ENCODE measurements around the gene RNF144A. TPM values are rescaled to one million over a fixed set of nuclear protein-coding genes. Genes with fewer than 3 reads are reported as not detected.

Gene RNF144A
- total and polyA plus RNA-seq, 11 donors = 3.5 to 27.2 (median 11.9) TPM

DNA sequence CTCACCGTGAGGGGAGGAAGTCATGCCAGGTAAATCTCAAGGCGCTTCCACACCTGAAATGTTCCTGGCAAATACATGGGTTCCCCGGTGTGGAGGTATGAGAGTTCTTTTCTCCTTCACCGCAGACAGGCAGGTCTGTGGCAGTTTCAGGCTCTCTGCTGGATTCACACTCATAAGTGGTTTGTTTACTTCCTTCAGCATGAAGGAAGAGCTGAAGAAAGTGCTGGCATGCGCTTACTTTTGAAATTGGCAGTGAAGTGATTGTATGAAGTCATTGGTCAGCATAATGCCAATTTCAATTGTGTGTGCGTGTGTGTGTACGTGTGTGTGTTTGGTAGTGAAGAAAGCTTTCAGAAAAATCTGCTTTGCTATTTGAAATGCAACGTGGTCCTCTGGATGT, 43.4 kb downstream of the RNF144A start:
- Histone ChIP-seq H3K27me3 (no peaks in the 10 kb centered on the region), H3K9me3 (no peaks in the 10 kb centered on the region), H3K27ac (peak overlapping the region in 4 of 12 donors; percentile 32 to 60 (median 46)), H3K4me1 (peaks cover 0 to 50% (median 25%) of the 10 kb centered on the region in 12 donors), H3K36me3 (no peaks in the 10 kb centered on the region), H3K4me3 (no peak overlapping the region)
- WGBS, 4 donors = 36 to 44% (median 37%) methylated on average over 8 of the region's 8 CpGs
- DNase-seq (no peak), ATAC-seq (peak in 3 of 4 donors; percentile 42 to 56 (median 49))
- intact Hi-C loops (cut with DNase I) = loop anchor here in 1 of 10 donors (10.0 kb wide), 1 partner anchor 46 kb away; the partner anchor contains the start of gene RNF144A
- TF ChIP-seq POLR2A (IDR thresholded peaks at IDR 0.05) (no peak), CTCF (IDR thresholded peaks at IDR 0.05) (no peak)

DNA sequence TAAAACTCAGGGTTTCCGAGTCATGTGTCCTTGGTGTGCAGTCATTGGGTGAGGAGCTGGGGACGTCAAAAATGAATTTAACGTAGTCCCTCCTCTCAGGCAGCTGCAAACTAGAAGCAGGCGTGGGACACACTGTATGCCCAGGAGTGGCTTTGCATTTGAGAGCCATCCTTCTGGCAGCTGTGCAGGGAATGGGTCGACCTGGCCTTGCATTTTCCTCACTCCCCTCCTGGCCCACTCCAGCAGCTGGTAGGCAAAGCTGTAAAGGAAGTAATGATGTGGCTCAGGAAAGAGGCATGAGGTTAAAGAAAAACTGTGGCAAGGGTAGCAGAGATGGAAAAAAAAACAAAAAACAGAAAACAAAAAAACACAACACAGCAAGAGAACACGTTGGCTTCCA, 46.5 kb downstream of the RNF144A start:
- H3K36me3 ChIP-seq = no peaks in the 10 kb centered on the region
- no peak overlapping the region for H3K4me3 ChIP-seq
- intact Hi-C loops (cut with DNase I) = loop anchor here in 2 of 10 donors (2.0 to 10.0 kb wide), 2 partner anchors 43 to 49 kb away; partner anchors contain the start of gene RNF144A (in 1 of the 2)
- WGBS, 4 donors = 94 to 97% (median 96%) methylated on average over 6 of the region's 6 CpGs
- H3K27ac ChIP-seq = no peak overlapping the region
- H3K27me3 ChIP-seq = no peaks in the 10 kb centered on the region
- H3K9me3 ChIP-seq = no peaks in the 10 kb centered on the region
- TF ChIP-seq POLR2A (IDR thresholded peaks at IDR 0.05) (no peak), CTCF (IDR thresholded peaks at IDR 0.05) (no peak)
- ATAC-seq (no peak), DNase-seq (no peak)
- H3K4me1 ChIP-seq = peaks cover 0 to 44% (median 25%) of the 10 kb centered on the region in 12 donors

DNA sequence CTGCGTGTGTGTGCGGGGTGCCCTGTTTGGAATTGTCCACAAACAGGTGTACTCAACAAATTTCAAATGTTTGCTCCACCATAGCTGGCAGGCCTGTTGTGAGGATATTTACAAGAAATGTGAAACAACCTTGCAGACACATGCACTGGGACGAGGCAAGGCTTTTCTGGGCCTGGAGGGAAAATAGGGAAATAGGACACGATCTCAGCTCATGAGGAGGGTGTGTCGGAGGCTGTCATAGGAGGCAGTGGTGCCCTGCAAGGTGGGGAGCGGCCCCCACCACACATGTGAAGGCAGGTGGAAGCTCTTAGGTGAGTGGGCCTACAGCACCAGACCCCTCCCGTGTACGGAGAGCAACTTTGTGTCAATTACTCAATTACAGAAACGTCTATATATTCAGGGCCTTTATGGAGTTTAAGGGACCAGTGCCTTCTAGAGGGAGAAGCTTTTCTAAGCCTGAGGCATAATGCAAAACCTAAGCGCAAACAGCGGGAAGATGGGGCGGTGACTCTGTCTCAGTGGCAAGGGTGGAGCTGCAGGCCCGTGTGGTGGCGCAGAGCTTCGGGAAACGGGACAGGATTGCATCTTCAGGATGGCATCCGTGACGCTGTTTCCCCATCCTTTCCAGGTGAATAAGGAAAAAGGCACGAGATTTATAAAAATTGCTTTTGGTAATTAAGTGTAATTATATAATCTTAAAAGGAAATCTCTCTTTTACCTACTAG, 48.0 kb downstream of the RNF144A start:
- H3K27me3 ChIP-seq = no peaks in the 10 kb centered on the region
- H3K9me3 ChIP-seq = no peaks in the 10 kb centered on the region
- peaks cover 0 to 37% (median 23%) of the 10 kb centered on the region in 12 donors for H3K4me1 ChIP-seq
- no peak for ATAC-seq
- no peak overlapping the region for H3K27ac ChIP-seq
- H3K36me3 ChIP-seq = no peaks in the 10 kb centered on the region
- H3K4me3 ChIP-seq = no peak overlapping the region
- intact Hi-C loops (cut with DNase I) = loop anchor here in 2 of 10 donors (5.0 to 10.0 kb wide), 2 partner anchors 38 to 50 kb away; partner anchors contain the start of gene RNF144A (in 1 of the 2)
- WGBS, 4 donors = 93 to 96% (median 96%) methylated on average over 19 of the region's 19 CpGs
- no peak for DNase-seq
- TF ChIP-seq CTCF (IDR thresholded peaks at IDR 0.05) (no peak), POLR2A (IDR thresholded peaks at IDR 0.05) (no peak)

- Histone ChIP-seq H3K27ac (no peak overlapping the region), H3K4me3 (no peak overlapping the region), H3K27me3 (no peaks in the 10 kb centered on the region), H3K4me1 (peaks cover 0 to 32% (median 13%) of the 10 kb centered on the region in 12 donors), H3K9me3 (no peaks in the 10 kb centered on the region), H3K36me3 (peaks cover 0 to 8% (median 0%) of the 10 kb centered on the region in 9 donors)
- WGBS, 4 donors = 65 to 74% (median 71%) methylated on average over 7 of the region's 7 CpGs
- intact Hi-C loops (cut with DNase I) = loop anchor here in 2 of 10 donors (5.0 to 10.0 kb wide), 2 partner anchors 39 to 52 kb away; partner anchors contain the start of gene RNF144A (in 1 of the 2)
- DNase-seq (no peak), ATAC-seq (peak in 1 of 4 donors; percentile 16)
- TF ChIP-seq CTCF (IDR thresholded peaks at IDR 0.05) (no peak), POLR2A (IDR thresholded peaks at IDR 0.05) (no peak)
These were observed 49.3 kb downstream of the RNF144A start for GRCh38 chr2:6966446-6966940.
